Ramos (cell line): Measurements from ENCODE around the gene TNFSF9.

Source experiments
- in situ Hi-C: fragments of 300-500 bp; cut with MboI; formaldehyde crosslinking; loops from one replicate; pipeline ENCODE4 v1.14.3; 2022; ENCODE audit warnings: low sequenced_read_pairs; ENCODE audit not compliant: unreplicated experiment

The TNFSF9 gene

GRCh38 chr19:6530386-6531162 lies at the start of gene TNFSF9:
Gene TNFSF9, plus strand, starts transcription at chr19:6531026. Its CDS starts 11 bp downstream, at chr19:6531037.
- in situ Hi-C loops: no loop called here

GRCh38 chr19:6481541-6482342 lies 49.1 kb upstream of the TNFSF9 start, which contains the start of gene DENND1C:
Gene DENND1C, minus strand, starts transcription at chr19:6481787. Its CDS starts 92 bp downstream, at chr19:6481695.
- in situ Hi-C loops: no loop called here

GRCh38 chr19:6482343-6482686 lies 48.5 kb upstream of the TNFSF9 start:
- in situ Hi-C loops: no loop called here

GRCh38 chr19:6483235-6483634 lies 47.6 kb upstream of the TNFSF9 start:
- in situ Hi-C loops: no loop called here

GRCh38 chr19:6484230-6484629 lies 46.6 kb upstream of the TNFSF9 start:
- in situ Hi-C loops: no loop called here

GRCh38 chr19:6484831-6485230 lies 46.0 kb upstream of the TNFSF9 start:
- in situ Hi-C loops: no loop called here

- in situ Hi-C loops: no loop called here
Observed at GRCh38 chr19:6489278-6490061, 41.4 kb upstream of the TNFSF9 start.

GRCh38 chr19:6490134-6490533 lies 40.7 kb upstream of the TNFSF9 start:
- in situ Hi-C loops: no loop called here

- in situ Hi-C loops: no loop called here
Observed at GRCh38 chr19:6491802-6492592, 38.8 kb upstream of the TNFSF9 start.

- in situ Hi-C loops: no loop called here
Observed at GRCh38 chr19:6494438-6495036, 36.3 kb upstream of the TNFSF9 start.

GRCh38 chr19:6495947-6496346 lies 34.9 kb upstream of the TNFSF9 start:
- in situ Hi-C loops: no loop called here

- in situ Hi-C loops: no loop called here
Observed at GRCh38 chr19:6498294-6499036, 32.4 kb upstream of the TNFSF9 start.

- in situ Hi-C loops: no loop called here
Observed at GRCh38 chr19:6499052-6499790, 31.6 kb upstream of the TNFSF9 start.

GRCh38 chr19:6500837-6501739 lies 29.7 kb upstream of the TNFSF9 start:
- in situ Hi-C loops: no loop called here

- in situ Hi-C loops: no loop called here
Observed at GRCh38 chr19:6501740-6502648, 28.8 kb upstream of the TNFSF9 start, which contains the start of gene TUBB4A. Gene TUBB4A, minus strand, starts transcription at chr19:6502309. Its CDS starts 97 bp downstream, at chr19:6502212.
